ENCODE data around the gene ETHE1. TPM values are rescaled to one million over a fixed set of nuclear protein-coding genes. Genes with fewer than 3 reads are reported as not detected.

Gene ETHE1
- total RNA-seq, 2 donors from 2014 or later, result 32.8 to 122 TPM

DNA sequence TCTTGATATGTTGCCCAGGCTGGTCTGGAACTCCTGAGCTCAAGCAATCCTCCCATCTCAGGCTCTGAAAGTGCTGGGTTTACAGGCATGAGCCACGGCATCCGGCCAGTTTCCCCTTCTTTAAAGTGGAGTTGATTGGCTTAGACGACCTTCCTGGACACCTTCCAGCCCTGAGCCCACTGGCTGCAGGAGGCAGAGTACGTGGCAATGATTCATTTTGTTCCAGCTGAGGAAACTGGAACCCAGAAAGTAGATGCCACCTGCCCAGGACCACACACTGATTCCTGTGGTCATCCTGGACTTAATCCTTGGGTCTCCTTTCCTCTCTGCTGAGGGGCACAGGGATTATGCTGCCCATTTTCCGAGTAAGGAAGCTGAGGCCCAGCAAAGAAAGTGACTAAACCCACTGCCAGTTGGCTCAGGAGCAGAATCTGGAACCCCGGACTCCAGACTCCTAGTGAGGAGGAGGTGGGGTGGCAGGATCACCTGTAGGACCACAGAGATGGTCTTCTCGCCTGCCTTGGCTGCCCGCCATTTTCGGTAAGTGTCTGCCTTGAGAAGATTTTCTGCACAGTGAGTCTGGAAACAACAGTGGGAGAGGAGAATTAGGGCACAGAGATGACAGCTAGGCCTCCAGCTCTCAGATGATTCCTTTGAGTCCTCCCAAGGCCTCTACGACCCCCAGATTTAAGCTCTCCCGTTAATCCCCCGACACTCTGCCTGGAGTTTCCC lies 47.6 kb upstream of the ETHE1 start:
- H3K27me3 ChIP-seq (replicated peaks; ENCODE audit: insufficient read depth), result no peaks in the 10 kb centered on the region
- H3K27ac ChIP-seq, result peak overlapping the region; percentile 75 to 77
- no peaks in the 10 kb centered on the region for H3K9me3 ChIP-seq
- H3K36me3 ChIP-seq, result no peaks in the 10 kb centered on the region
- H3K4me1 ChIP-seq (replicated peaks), result no peaks in the 10 kb centered on the region
- intact Hi-C loops (cut with DNase I), result loop anchor here (1.0 to 5.0 kb wide), 2 partner anchors 22 to 37 kb away; partner anchors contain the start of genes IRGQ and ZNF576
- DNase-seq (ENCODE audit: low spot score), result no peak
- WGBS, result 22% methylated on average over 12 of the region's 12 CpGs
- H3K4me3 ChIP-seq, result peak overlapping the region; percentile 65 to 71
- TF ChIP-seq POLR2AphosphoS5 (IDR thresholded peaks at IDR 0.05), result no peak
- no peak for TF ChIP-seq POLR2A (IDR thresholded peaks at IDR 0.05)
- TF ChIP-seq, protein P1, sequence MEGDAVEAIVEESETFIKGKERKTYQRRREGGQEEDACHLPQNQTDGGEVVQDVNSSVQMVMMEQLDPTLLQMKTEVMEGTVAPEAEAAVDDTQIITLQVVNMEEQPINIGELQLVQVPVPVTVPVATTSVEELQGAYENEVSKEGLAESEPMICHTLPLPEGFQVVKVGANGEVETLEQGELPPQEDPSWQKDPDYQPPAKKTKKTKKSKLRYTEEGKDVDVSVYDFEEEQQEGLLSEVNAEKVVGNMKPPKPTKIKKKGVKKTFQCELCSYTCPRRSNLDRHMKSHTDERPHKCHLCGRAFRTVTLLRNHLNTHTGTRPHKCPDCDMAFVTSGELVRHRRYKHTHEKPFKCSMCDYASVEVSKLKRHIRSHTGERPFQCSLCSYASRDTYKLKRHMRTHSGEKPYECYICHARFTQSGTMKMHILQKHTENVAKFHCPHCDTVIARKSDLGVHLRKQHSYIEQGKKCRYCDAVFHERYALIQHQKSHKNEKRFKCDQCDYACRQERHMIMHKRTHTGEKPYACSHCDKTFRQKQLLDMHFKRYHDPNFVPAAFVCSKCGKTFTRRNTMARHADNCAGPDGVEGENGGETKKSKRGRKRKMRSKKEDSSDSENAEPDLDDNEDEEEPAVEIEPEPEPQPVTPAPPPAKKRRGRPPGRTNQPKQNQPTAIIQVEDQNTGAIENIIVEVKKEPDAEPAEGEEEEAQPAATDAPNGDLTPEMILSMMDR (IDR thresholded peaks at IDR 0.05), result no peak

DNA sequence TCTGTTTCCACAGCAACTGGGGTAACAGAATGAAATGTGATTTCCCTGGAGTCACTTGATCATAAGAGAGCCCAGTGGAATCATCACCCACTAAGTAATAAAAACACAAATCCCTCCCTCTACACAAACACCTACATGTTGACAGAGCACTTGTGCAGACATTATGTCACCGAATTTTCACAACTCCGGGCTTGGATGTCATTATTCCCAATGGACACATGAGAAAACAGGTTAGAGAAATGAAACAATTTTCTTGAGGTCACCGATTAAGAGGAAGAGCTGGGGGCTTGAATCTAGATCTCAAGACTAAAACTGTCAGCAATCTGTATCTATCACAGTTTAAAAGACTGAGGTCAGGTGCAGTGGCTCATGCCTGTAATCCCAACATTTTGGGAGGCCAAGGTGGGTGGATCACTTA lies 45.2 kb upstream of the ETHE1 start:
- intact Hi-C loops (cut with DNase I), result no loop called here
- no peaks in the 10 kb centered on the region for H3K4me1 ChIP-seq (replicated peaks)
- H3K4me3 ChIP-seq, result no peak overlapping the region
- TF ChIP-seq, protein P1 (IDR thresholded peaks at IDR 0.05), result no peak
- TF ChIP-seq POLR2AphosphoS5 (IDR thresholded peaks at IDR 0.05) (no peak), POLR2A (IDR thresholded peaks at IDR 0.05) (no peak)
- no peak overlapping the region for H3K27ac ChIP-seq
- H3K36me3 ChIP-seq, result no peaks in the 10 kb centered on the region
- 52% methylated on average over 3 of the region's 3 CpGs for WGBS
- H3K27me3 ChIP-seq (replicated peaks; ENCODE audit: insufficient read depth), result no peaks in the 10 kb centered on the region
- no peak for DNase-seq (ENCODE audit: low spot score)
- no peaks in the 10 kb centered on the region for H3K9me3 ChIP-seq

DNA sequence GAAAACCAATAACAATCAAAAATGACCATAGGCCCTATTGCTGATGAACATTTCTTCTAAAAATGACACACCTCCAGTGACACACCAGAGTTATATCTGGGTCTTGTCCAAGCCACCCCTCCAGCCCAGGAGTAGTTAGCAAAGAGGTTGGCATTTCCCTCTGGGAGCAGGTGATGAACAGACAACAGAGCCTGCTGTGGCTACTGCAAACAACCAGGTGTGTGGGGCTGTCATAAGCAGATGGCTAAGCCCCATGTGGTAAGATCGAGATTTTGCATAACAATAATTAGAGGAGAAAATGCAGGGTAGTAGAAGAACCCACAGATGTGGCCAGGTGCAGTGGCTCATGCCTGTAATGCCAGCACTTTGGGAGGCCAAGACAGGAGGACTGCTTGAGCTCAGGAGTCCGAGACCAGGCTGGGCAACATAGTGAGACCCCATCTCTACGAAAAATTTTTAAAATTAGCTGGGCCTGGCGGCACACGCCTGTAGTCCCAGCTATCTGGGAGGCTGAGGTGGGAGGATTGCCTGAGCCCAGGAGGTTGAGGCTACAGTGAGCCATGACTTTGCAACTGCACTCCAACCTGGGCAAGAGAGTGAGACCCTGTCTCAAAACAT lies 43.3 kb upstream of the ETHE1 start:
- no peak overlapping the region for H3K4me3 ChIP-seq
- whole genome bisulfite sequencing, result 89% methylated on average over 5 of the region's 5 CpGs
- H3K27ac ChIP-seq, result no peak overlapping the region
- TF ChIP-seq, protein P1 (IDR thresholded peaks at IDR 0.05), result no peak
- TF ChIP-seq POLR2A (IDR thresholded peaks at IDR 0.05), result no peak
- no peak for TF ChIP-seq POLR2AphosphoS5 (IDR thresholded peaks at IDR 0.05)
- no peaks in the 10 kb centered on the region for H3K9me3 ChIP-seq
- no peak for DNase-seq (ENCODE audit: low spot score)
- H3K4me1 ChIP-seq (replicated peaks), result no peaks in the 10 kb centered on the region
- no peaks in the 10 kb centered on the region for H3K27me3 ChIP-seq (replicated peaks; ENCODE audit: insufficient read depth)
- intact Hi-C loops (cut with DNase I), result no loop called here
- no peaks in the 10 kb centered on the region for H3K36me3 ChIP-seq

DNA sequence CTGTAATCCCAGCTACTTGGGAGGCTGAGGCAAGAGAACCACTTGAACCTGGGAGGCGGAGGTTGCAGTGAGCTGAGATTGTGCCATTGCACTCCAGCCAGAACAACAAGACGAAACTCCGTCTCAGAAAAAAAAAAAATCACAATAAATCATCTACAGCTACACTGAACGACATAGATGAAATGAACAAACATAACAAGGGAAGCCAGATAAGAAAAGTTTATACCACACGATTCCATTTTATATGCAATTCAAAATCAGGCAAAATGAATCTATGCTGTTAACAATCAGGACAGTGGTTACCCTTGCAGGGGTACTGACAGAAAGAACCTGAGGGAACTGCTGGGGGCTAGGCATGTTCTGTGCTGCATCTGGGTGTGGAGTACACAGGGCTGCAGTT lies 42.7 kb upstream of the ETHE1 start:
- WGBS, result 82% methylated on average over 5 of the region's 5 CpGs
- intact Hi-C loops (cut with DNase I), result no loop called here
- H3K36me3 ChIP-seq, result no peaks in the 10 kb centered on the region
- DNase-seq (ENCODE audit: low spot score), result no peak
- TF ChIP-seq, protein P1 (IDR thresholded peaks at IDR 0.05), result no peak
- TF ChIP-seq POLR2AphosphoS5 (IDR thresholded peaks at IDR 0.05) (no peak), POLR2A (IDR thresholded peaks at IDR 0.05) (no peak)
- no peak overlapping the region for H3K27ac ChIP-seq
- no peaks in the 10 kb centered on the region for H3K9me3 ChIP-seq
- H3K4me1 ChIP-seq (replicated peaks), result no peaks in the 10 kb centered on the region
- no peak overlapping the region for H3K4me3 ChIP-seq
- H3K27me3 ChIP-seq (replicated peaks; ENCODE audit: insufficient read depth), result no peaks in the 10 kb centered on the region

DNA sequence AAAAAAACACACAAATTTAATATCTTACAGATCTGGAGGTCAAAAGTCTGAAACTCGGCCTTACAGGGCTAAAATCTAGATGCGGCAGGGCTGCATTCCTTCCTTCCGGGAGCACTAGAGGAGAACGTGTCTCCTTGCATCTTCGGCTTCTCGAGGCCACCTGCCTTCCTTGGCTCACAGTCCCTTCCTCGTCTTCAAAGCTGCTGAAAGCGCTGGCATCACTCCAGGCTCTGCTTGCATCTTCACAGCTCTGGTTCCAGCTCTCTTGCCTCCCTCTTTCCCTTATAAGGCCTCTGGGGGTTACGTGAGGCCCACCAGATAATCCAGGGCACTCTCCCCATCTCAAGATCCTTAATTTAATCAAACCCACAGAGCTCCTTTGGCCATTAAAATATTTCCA lies 37.8 kb upstream of the ETHE1 start:
- TF ChIP-seq POLR2A (IDR thresholded peaks at IDR 0.05) (no peak), POLR2AphosphoS5 (IDR thresholded peaks at IDR 0.05) (no peak)
- TF ChIP-seq, protein P1 (IDR thresholded peaks at IDR 0.05), result no peak
- no peaks in the 10 kb centered on the region for H3K4me1 ChIP-seq (replicated peaks)
- H3K9me3 ChIP-seq, result no peaks in the 10 kb centered on the region
- H3K27me3 ChIP-seq (replicated peaks; ENCODE audit: insufficient read depth), result no peaks in the 10 kb centered on the region
- no peaks in the 10 kb centered on the region for H3K36me3 ChIP-seq
- no peak overlapping the region for H3K27ac ChIP-seq
- WGBS, result 60% methylated on average over 9 of the region's 9 CpGs
- intact Hi-C loops (cut with DNase I), result no loop called here
- H3K4me3 ChIP-seq, result no peak overlapping the region
- no peak for DNase-seq (ENCODE audit: low spot score)
